ENCODE measurements around the gene SPEM3.
"Not testable (repeated sequence)": the region's sequence is repeated elsewhere in the genome, so short reads cannot be mapped to it uniquely, and the experiment has no call there.

The SPEM3 gene

DNA sequence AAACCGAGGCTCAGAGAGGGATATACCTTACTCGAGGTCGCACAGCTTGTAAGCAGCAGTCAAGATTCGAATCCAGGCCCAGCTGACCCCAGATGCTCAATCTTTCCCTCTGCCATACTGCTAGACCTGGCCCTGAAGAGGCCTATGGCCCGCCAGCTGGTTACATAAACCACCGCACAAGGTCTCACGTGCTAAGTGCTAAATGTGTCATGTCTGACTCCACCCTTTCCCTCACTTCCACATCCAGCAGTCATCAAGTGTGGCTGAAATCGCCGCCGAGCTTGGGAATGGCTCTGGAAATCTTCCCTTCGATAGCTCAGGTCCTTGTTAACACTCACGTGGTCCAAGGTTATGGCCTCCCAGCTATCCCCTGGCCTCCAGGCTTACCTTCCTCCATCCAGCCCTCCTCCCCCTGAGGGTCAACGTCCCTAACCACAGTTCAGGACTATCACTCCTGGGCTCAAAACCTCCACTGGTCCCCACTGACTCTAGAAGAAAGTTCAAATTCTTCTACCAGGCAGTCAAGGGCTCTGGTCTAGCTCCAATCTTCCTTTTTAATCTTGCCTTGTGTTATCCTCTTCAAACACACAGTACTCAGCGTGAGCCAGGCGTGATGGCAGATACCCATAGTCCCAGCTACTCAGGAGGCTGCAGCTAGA is 47.2 kb downstream of the SPEM3 start:
- DNase-seq = no peak

DNA sequence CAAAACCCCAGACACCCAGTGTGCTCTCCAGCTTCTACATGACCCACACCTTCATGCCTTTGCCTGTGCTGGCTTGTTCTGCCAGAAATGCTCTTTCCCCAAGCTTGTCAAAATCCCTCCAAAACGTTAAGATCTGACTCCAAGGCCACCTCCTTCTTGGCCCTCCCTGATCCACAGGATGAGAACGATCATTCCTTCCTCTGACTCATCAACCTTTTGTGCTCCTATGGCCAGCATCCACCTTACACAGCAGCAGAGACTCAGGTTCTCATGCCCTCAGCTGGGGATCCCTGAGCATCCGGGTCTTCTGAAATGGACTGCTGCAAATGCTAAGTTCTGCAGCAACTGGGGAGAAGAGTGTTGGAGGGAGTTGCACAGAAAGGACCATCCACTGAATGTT is 47.8 kb downstream of the SPEM3 start:
- DNase-seq = no peak

DNA sequence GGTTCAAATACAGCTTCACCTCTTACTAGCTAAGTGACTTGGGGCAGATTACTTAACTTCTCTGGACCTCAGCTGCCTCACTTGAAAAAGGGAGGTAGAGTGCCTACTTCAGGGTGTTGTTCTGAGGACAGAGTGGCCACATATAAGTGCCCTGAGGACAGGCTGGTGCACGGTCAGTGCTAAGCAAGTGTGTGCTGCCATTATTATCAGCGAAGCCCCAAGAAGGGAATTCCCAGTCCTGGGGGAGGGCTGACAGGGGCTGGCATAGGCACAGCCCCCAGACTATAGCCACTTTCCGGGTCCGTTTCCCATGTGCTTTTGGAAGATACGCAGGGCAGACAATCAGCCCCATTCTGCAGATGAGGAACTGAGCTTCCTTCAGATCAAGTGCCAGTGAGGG is 48.3 kb downstream of the SPEM3 start:
- DNase-seq = no peak

DNA sequence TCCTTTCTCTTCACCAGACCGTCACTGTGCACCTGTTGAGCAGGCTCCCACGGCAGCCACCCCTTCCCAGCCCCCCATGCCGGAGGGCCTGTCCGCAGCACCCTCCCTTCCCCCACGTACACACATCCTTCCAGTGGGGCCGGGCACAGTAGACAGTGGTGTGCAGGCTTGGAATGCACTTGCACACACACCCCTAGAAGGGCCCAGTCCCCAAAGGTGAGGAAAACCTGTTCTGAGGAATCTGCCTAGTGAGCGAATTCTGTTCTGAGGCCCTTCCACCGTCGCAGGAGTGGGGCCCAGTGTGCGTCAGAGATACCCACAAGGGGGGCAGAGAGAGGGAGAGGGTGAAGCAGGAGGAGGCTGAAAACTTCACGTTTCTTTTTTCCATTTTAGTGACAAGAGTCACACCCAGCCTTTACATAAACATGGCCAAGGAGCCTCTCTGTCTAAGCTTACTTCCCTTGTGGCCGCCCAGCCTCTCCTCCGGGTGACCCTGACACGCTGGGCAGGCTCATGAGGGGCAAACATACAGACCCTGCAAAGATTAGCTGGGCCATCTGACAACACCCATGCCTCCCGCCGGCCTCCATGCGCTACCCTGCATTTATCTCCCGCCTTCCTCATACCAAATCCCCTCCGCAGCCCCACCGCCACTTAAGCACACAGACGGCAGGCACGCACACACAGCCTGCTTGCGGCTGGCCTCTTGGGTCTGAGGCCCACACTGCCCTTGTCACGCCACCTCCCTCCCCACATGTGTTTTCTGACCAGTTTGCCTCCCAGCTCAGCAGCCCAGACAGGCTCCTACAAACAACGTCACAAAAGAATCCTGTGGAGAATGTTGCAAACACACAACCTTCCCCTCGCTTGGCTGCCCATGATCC is 49.0 kb downstream of the SPEM3 start:
- no peak for DNase-seq

DNA sequence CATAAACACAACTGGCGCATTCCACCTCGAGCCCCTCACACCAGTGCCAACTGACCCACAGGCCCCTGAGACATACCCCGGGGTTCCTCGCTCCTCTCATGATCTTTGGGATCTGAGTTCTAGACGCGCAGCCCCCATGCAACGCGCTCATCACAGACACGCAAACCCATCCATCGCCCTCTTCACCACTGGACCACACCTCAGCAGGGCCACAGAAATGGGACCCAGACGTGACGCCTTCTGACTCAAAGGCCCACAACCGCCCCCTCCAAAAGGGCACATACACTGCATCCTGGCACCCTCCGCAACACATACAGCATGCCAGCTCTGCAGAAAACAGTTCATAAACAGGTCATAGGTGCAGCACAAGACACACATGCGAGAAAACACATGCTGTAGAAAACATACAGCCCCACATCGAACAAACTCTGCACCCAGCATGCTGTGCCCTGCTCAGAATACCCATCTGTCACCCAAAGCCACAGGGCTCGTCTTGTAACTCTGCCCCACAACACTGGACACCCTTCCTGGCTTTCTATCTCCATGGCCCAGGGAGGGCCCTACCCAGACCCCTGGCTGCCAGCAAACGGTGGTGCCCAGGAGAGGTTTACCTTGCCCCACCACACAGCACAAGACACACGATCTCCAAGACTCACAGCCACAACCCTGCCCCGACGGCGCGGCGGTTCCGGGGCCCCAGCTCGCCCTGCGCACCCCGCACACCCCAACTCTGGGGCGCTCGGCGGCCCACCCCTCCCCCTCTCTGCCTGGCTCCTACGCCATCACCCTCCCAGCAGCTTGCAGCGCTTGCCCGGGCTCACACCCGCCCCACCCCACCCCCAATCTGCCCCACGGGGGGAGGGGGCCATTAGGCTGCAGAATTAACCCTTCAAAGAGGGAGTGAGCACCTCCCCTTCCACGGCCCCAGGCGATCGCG is 49.9 kb downstream of the SPEM3 start:
- DNase-seq = peak; percentile 26

DNA sequence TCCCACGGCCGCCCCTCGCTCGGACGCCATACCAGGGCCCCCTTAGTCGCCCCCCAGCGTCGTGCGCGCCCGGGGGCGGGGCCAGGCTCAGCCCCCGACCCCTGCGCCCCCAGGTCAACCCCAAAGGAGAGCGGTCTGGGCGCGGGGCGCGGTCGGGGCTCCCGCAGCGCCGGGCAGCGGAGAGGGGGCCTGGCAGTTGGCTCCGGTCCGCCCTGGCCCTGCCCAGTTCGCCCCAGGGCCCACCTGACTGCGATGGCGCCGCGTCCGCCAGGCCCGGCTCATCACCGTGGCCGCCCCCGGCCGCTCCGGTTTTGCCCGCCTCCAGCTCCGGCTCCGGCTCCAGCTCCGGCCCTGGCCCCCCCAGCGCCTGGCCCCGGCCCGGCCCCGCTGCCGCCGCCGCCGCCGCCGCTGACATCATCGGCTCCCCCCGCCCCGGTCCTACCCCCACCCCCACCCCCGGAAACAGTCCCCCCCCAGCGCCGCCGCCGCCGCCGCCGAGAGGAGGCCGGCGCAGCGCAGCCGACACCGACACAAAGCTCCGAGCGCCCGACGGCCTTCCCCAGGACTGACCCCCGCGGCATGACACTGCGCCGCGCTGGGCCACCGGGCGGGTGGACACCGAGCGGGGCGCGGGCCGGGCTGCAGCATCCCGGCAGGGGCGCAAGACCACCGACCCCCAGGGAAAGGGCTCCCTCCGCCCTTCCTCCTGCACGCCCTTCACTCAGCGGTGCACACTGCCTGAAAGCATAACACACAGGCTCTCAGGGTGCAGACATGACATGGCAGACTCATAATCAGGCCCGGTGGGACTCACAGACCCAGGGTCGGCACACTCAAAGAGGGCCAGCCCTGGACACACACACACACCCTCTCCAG is 50.8 kb downstream of the SPEM3 start, which contains the start of gene ZBTB4:
ZBTB4 (minus strand) TSS at position 419 of the 876 bp plus-strand sequence. CDS start 12,830 bp downstream, outside the sequence.
- DNase-seq = peak; percentile 63

DNA sequence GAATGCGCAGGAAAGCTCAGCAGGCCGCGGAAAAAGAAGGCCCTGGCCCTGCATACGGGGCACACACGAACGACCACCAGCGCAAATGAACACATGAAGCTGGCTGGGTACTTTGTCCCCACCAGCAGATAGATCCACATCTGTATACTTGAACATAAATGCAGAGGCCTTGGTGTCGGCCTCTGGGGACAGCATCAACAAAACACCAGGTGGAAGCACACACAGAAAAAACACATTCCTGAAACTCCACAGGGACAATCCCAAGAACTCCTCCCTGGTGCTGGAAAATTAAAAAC is 51.4 kb downstream of the SPEM3 start:
- DNase-seq = peak; percentile 69

DNA sequence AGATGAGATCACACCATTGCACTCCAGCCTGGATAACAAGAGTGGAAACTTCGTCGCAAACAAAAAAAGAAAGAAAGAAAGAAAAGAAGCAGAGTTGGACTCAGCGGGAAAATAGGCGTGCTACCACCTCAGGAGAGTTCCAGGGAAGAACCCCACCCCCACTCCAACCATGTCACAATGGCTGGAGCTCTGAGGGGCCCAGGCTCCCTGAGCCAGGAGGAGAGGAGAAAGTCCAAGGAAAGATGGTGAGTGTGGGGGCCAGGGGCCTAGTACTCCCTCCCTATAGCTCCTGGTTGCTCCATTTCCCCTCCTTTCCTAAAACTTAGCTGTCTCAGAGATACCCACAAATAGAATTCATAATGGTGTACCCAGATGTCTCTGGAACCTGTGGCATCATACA is 52.6 kb downstream of the SPEM3 start, which contains the start of gene SLC35G6:
SLC35G6 (plus strand) TSS at position 172 of the 400 bp plus-strand sequence; CDS start at position 243, 71 bp downstream.
- not testable (repeated sequence) for DNase-seq

DNA sequence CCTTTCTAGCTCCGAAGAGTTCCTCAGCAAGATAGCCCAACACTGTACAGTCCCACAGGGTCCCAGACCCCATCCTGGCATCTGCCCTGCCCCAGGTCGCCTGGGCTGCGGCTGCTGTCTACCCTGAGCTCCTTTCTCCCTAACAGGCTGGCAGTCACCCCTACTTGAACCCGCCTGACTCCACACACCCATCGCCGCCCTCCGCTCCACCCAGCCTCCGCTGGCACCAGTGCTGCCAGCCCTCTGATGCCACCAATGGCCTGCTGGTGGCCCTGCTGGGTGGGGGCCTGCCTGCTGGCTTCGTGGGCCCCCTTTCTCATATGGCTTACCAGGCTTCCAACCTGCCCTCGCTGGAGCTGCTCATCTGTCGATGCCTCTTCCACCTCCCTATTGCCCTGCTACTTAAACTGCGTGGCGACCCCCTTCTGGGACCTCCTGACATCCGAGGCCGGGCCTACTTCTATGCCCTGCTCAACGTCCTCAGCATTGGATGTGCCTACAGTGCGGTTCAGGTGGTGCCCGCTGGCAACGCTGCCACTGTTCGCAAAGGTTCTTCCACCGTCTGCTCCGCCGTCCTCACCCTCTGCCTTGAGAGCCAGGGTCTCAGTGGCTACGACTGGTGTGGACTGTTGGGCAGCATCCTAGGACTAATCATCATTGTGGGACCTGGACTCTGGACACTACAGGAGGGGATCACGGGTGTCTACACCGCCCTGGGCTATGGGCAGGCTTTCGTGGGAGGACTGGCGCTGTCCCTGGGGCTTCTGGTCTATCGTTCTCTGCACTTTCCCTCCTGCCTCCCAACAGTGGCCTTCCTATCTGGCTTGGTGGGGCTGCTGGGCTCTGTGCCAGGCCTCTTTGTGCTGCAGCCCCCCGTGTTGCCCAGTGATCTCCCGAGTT is 53.4 kb downstream of the SPEM3 start:
- not testable (repeated sequence) for DNase-seq

Data from NCI-H2171 treated with DMSO at 0.1 percent for 48 hours (cell line).